ENCODE data around the gene STK24. TPM values are rescaled to one million over a fixed set of nuclear protein-coding genes. Genes with fewer than 3 reads are reported as not detected.

STK24 gene
- polyA plus RNA-seq, 2 of the 4 experiments (the other 2 are of a cell fraction) = 46.1 to 55.6 TPM

DNA sequence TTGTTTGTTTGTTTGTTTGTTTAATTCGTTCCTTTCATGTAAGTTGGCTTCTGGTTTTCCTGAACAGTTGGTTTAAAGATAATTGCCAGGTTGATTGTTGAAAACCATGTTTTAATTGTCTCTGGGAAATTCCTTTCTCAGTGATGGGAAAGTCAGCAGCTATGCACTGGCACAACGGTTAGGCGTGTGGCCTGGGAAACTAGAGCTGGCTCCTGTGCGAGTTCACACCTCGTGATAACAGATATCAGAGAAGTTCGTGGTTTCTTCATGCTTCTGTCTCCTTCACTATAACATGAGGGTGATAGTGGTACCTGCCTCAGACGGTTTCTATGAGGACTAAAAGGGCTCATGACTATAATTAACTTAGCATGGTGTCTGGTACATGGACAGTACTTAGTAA is 153.5 kb downstream of the STK24 start:
- CTCF ChIA-PET = no interaction called here
- ATAC-seq = no peak
- no peak for FAIRE-seq
- no peak overlapping the region for H3K27ac ChIP-seq
- TF ChIP-seq FOXS1 (CRISPR knock-in tag; IDR thresholded peaks at IDR 0.05) (no peak), BCL3 (IDR thresholded peaks at IDR 0.05) (no peak), RNF2 (IDR thresholded peaks at IDR 0.05; ENCODE audit: borderline replicate concordance, low read depth) (no peak), POLR2AphosphoS2 (conservative IDR thresholded peaks at IDR 0.05; ENCODE audit: low read length) (no peak), KDM1A (IDR thresholded peaks at IDR 0.05; ENCODE audit: low read depth) (no peak), SREBF2 (IDR thresholded peaks at IDR 0.05) (no peak)
- TF ChIP-seq, protein P1, sequence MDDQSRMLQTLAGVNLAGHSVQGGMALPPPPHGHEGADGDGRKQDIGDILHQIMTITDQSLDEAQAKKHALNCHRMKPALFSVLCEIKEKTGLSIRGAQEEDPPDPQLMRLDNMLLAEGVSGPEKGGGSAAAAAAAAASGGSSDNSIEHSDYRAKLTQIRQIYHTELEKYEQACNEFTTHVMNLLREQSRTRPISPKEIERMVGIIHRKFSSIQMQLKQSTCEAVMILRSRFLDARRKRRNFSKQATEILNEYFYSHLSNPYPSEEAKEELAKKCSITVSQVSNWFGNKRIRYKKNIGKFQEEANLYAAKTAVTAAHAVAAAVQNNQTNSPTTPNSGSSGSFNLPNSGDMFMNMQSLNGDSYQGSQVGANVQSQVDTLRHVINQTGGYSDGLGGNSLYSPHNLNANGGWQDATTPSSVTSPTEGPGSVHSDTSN (IDR thresholded peaks at IDR 0.05) = no peak
- TF ChIP-seq, protein P2, sequence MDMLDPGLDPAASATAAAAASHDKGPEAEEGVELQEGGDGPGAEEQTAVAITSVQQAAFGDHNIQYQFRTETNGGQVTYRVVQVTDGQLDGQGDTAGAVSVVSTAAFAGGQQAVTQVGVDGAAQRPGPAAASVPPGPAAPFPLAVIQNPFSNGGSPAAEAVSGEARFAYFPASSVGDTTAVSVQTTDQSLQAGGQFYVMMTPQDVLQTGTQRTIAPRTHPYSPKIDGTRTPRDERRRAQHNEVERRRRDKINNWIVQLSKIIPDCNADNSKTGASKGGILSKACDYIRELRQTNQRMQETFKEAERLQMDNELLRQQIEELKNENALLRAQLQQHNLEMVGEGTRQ (IDR thresholded peaks at IDR 0.05) = no peak
- POLR2A ChIA-PET = no interaction called here
- DNase-seq (ENCODE audit: low read depth in 1 of 2, low spot score in 1 of 2) = no peak
- 79% methylated on average over 7 of the region's 7 CpGs for WGBS (ENCODE audit: missing lambda C conversion rate)
- no peak overlapping the region for H3K4me3 ChIP-seq
- H3K4me2 ChIP-seq = no peak overlapping the region
- no peaks in the 10 kb centered on the region for H3K9me3 ChIP-seq
- no peaks in the 10 kb centered on the region for H3K4me1 ChIP-seq

DNA sequence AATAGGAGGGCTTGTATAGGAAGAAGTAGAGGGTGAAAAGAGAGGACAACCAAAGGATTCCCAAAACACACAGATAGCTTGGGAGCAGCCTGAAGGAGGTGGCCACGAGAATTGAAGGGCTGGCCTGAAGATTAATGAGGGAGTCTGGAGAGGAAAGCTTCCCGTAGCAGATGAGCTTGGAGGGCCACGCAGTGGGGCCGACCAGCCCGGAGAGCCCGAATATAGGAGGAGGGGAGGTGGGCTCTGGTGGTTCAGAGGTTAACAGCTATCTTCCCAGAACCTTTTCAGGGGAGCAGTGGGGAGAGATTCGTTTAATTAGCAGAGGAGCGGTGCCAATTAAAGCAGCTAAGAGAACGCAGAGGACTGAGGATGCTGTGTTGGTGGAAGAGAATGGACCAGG is 154.9 kb downstream of the STK24 start:
- ChIA-PET POLR2A (no interaction called here), CTCF (interaction anchor here (1.0 to 2.0 kb wide), 2 partner anchors 9 to 23 kb away, joined by 3 to 11 read pairs; no protein-coding TSS in a partner anchor)
- Histone ChIP-seq H3K4me2 (no peak overlapping the region), H3K4me3 (no peak overlapping the region), H3K27ac (no peak overlapping the region), H3K4me1 (no peaks in the 10 kb centered on the region), H3K9me3 (no peaks in the 10 kb centered on the region)
- ATAC-seq (no peak), FAIRE-seq (no peak), DNase-seq (ENCODE audit: low read depth in 1 of 2, low spot score in 1 of 2) (no peak)
- TF ChIP-seq RCOR1 (IDR thresholded peaks at IDR 0.05; ENCODE audit: low read depth, low read length) (no peak), MYC (IDR thresholded peaks at IDR 0.05; ENCODE audit: borderline replicate concordance, low read length) (no peak), BHLHE40 (IDR thresholded peaks at IDR 0.05; ENCODE audit: low read depth, low read length) (no peak), MAZ (IDR thresholded peaks at IDR 0.05; ENCODE audit: borderline replicate concordance, low read depth, low read length) (no peak), REST (IDR thresholded peaks at IDR 0.05) (no peak), FOSL2 (IDR thresholded peaks at IDR 0.05) (no peak), FOSL2 (CRISPR knock-in tag; IDR thresholded peaks at IDR 0.05) (no peak), CHD4 (IDR thresholded peaks at IDR 0.05; ENCODE audit: borderline replicate concordance) (no peak), TFCP2L1 (CRISPR knock-in tag; IDR thresholded peaks at IDR 0.05) (no peak), RARB (CRISPR knock-in tag; IDR thresholded peaks at IDR 0.05) (no peak), CTCF (IDR thresholded peaks at IDR 0.05) (no peak), ZNF302 (CRISPR knock-in tag; IDR thresholded peaks at IDR 0.05) (no peak), ESRRA (IDR thresholded peaks at IDR 0.05; ENCODE audit: borderline replicate concordance, low read length) (no peak), NFE2L2 (conservative IDR thresholded peaks at IDR 0.05; ENCODE audit: low read length) (no peak), HDAC2 (IDR thresholded peaks at IDR 0.05) (no peak)
- TF ChIP-seq, protein P1 (IDR thresholded peaks at IDR 0.05) = no peak
- WGBS (ENCODE audit: missing lambda C conversion rate) = 87% methylated on average over 9 of the region's 9 CpGs

Measured in A549 (cell line).